GM12891 (cell line): ENCODE measurements around the gene PCSK4.

Source experiments
- PAX5 ChIP-seq: IDR thresholded peaks from 2 replicates; pipeline ENCODE4 v1.6.1; 2011; ENCODE audit warnings: low read length, moderate library complexity, mild to moderate bottlenecking; ENCODE audit not compliant: insufficient read depth, severe bottlenecking
- POLR2A ChIP-seq: IDR thresholded peaks from 2 replicates; pipeline ENCODE4 v1.6.1; 2011; ENCODE audit warnings: low read depth, low read length, control low read depth
- POLR2AphosphoS5 ChIP-seq: IDR thresholded peaks from 2 replicates; pipeline ENCODE4 v1.6.1; 2011; ENCODE audit warnings: low read depth, low read length, control low read depth
- SPI1 ChIP-seq: IDR thresholded peaks from 2 replicates; pipeline ENCODE4 v1.6.1; 2011; ENCODE audit warnings: low read depth, low read length, control low read depth
- TAF1 ChIP-seq: IDR thresholded peaks from 2 replicates; pipeline ENCODE4 v1.6.1; 2011; ENCODE audit warnings: low read depth, low read length, control low read depth

- TF ChIP-seq POLR2AphosphoS5 (no peak), SPI1 (no peak), POLR2A (no peak), PAX5 (no peak), TAF1 (no peak)
Observed at GRCh38 chr19:1481893-1482360, 8.2 kb downstream of the PCSK4 start.
